Measurements from ENCODE around the gene KRT7. TPM values are rescaled to one million over a fixed set of nuclear protein-coding genes. Genes with fewer than 3 reads are reported as not detected.

KRT7 gene
- total and polyA plus RNA-seq, 4 donors: 0.37 to 9.9 (median 7.0) TPM

DNA sequence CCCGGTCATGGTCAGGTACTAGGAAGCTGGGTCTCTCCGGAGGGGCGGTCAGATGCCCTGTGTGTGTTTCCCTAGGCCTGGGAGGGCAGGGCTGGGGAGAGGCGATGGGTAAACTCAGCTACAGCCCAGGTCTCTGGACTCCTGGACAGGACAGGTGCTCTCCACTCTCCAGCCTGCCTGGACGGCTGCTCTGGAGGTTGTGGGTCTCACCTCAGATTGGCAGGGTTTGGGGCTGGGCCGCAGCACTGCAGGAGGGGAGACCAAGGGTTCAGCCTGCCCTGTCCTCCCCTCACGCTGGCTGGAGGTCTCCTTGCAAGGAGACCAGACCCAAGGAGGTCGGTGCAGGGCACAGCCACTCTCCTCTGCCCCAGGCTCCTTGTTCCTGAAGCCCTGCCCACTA, 49.1 kb upstream of the KRT7 start:
- Histone ChIP-seq H3K9ac (ENCODE audit: low read depth in 1 of 2, low read length in 2 of 2) (no peak overlapping the region), H3K36me3 (ENCODE audit: control insufficient read depth in 4 of 4, insufficient read depth in 3 of 4, low read depth in 1 of 4, low read length in 3 of 4) (no peaks in the 10 kb centered on the region), H3K27ac (ENCODE audit: low read depth in 1 of 2, low read length in 2 of 2) (no peak overlapping the region), H3K4me3 (ENCODE audit: low read depth in 1 of 3, low read length in 3 of 3) (no peak overlapping the region), H3K4me1 (ENCODE audit: control insufficient read depth in 4 of 4, insufficient read depth in 4 of 4, low read length in 3 of 4) (no peaks in the 10 kb centered on the region), H3K9me3 (ENCODE audit: control insufficient read depth in 4 of 4, low read length in 3 of 4) (no peaks in the 10 kb centered on the region), H3K27me3 (ENCODE audit: control insufficient read depth in 4 of 4, insufficient read depth in 4 of 4, low read length in 3 of 4) (no peaks in the 10 kb centered on the region)
- TF ChIP-seq, protein P1, sequence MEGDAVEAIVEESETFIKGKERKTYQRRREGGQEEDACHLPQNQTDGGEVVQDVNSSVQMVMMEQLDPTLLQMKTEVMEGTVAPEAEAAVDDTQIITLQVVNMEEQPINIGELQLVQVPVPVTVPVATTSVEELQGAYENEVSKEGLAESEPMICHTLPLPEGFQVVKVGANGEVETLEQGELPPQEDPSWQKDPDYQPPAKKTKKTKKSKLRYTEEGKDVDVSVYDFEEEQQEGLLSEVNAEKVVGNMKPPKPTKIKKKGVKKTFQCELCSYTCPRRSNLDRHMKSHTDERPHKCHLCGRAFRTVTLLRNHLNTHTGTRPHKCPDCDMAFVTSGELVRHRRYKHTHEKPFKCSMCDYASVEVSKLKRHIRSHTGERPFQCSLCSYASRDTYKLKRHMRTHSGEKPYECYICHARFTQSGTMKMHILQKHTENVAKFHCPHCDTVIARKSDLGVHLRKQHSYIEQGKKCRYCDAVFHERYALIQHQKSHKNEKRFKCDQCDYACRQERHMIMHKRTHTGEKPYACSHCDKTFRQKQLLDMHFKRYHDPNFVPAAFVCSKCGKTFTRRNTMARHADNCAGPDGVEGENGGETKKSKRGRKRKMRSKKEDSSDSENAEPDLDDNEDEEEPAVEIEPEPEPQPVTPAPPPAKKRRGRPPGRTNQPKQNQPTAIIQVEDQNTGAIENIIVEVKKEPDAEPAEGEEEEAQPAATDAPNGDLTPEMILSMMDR (IDR thresholded peaks at IDR 0.05; ENCODE audit: low read depth, low read length, missing input control): no peak
- TF ChIP-seq NR2F2 (IDR thresholded peaks at IDR 0.05): no peak
- TF ChIP-seq SP1 (IDR thresholded peaks at IDR 0.05): no peak
- 84% methylated on average over 8 of the region's 8 CpGs for WGBS
- DNase-seq (ENCODE audit: low spot score): no peak

DNA sequence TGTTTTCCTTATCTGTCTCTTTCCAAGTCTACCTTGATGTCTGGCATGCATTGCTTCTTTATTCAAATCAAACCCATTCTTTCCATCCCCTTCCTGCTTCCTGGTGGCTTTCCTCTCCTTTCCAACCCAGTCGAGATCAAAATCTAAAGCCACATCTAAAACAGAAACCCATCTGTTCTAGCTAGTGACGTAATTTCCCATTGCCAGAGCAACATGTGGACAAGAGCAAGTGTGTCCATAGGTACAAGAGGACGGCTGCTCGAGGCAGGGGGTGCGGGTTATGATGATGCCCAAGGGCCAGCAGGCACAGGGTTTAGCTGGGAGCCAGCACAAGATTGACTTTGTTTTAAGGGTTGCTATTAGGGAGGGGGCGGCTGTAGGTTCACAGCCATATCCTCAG, 48.2 kb upstream of the KRT7 start:
- Histone ChIP-seq H3K27me3 (ENCODE audit: control insufficient read depth in 4 of 4, insufficient read depth in 4 of 4, low read length in 3 of 4) (no peaks in the 10 kb centered on the region), H3K9ac (ENCODE audit: low read depth in 1 of 2, low read length in 2 of 2) (no peak overlapping the region), H3K4me3 (ENCODE audit: low read depth in 1 of 3, low read length in 3 of 3) (no peak overlapping the region), H3K9me3 (ENCODE audit: control insufficient read depth in 4 of 4, low read length in 3 of 4) (no peaks in the 10 kb centered on the region), H3K4me1 (ENCODE audit: control insufficient read depth in 4 of 4, insufficient read depth in 4 of 4, low read length in 3 of 4) (no peaks in the 10 kb centered on the region), H3K27ac (ENCODE audit: low read depth in 1 of 2, low read length in 2 of 2) (no peak overlapping the region), H3K36me3 (ENCODE audit: control insufficient read depth in 4 of 4, insufficient read depth in 3 of 4, low read depth in 1 of 4, low read length in 3 of 4) (no peaks in the 10 kb centered on the region)
- no peak for TF ChIP-seq EGR1 (IDR thresholded peaks at IDR 0.05; ENCODE audit: low read depth in 2 of 2)
- TF ChIP-seq YY1 (IDR thresholded peaks at IDR 0.05): no peak
- no peak for TF ChIP-seq RXRA (IDR thresholded peaks at IDR 0.05)
- TF ChIP-seq HNF4A (conservative IDR thresholded peaks at IDR 0.05): no peak
- no peak for TF ChIP-seq HNF4G (IDR thresholded peaks at IDR 0.05)
- TF ChIP-seq, protein P2, sequence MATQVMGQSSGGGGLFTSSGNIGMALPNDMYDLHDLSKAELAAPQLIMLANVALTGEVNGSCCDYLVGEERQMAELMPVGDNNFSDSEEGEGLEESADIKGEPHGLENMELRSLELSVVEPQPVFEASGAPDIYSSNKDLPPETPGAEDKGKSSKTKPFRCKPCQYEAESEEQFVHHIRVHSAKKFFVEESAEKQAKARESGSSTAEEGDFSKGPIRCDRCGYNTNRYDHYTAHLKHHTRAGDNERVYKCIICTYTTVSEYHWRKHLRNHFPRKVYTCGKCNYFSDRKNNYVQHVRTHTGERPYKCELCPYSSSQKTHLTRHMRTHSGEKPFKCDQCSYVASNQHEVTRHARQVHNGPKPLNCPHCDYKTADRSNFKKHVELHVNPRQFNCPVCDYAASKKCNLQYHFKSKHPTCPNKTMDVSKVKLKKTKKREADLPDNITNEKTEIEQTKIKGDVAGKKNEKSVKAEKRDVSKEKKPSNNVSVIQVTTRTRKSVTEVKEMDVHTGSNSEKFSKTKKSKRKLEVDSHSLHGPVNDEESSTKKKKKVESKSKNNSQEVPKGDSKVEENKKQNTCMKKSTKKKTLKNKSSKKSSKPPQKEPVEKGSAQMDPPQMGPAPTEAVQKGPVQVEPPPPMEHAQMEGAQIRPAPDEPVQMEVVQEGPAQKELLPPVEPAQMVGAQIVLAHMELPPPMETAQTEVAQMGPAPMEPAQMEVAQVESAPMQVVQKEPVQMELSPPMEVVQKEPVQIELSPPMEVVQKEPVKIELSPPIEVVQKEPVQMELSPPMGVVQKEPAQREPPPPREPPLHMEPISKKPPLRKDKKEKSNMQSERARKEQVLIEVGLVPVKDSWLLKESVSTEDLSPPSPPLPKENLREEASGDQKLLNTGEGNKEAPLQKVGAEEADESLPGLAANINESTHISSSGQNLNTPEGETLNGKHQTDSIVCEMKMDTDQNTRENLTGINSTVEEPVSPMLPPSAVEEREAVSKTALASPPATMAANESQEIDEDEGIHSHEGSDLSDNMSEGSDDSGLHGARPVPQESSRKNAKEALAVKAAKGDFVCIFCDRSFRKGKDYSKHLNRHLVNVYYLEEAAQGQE (IDR thresholded peaks at IDR 0.05): no peak
- no peak for DNase-seq (ENCODE audit: low spot score)
- 82% methylated on average over 6 of the region's 6 CpGs for WGBS

DNA sequence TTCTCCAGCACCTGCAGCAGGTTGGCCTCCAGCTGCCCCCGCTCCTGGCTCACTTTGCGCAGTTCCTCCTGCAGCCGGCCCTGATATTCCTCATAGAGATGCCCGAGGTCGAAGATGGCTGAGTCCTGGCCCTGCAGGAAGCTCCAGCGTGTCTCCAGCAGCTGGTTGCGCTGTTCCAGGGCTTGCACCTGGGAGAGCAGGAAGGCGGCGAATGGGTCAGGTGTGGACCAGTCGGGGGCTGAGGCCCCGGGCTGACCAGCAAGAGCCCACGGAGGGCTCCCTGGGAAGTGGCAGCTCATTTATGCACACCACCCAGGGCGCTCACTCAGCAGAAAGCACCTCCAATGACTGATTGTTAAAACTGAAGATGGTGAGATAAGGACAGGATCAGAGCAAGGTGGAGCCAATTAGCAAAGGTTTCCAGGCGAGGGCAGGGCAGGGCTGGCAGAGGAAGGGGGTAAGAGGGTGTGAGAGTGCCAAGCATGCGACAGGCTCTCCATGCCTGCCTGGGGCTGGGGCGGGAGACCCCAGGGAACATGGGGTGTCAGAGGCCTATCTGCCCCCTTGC, 47.6 kb upstream of the KRT7 start:
- H3K9me3 ChIP-seq (ENCODE audit: control insufficient read depth in 4 of 4, low read length in 3 of 4): no peaks in the 10 kb centered on the region
- H3K4me1 ChIP-seq (ENCODE audit: control insufficient read depth in 4 of 4, insufficient read depth in 4 of 4, low read length in 3 of 4): no peaks in the 10 kb centered on the region
- WGBS: 84% methylated on average over 16 of the region's 16 CpGs
- DNase-seq (ENCODE audit: low spot score): no peak
- no peak overlapping the region for H3K9ac ChIP-seq (ENCODE audit: low read depth in 1 of 2, low read length in 2 of 2)
- no peaks in the 10 kb centered on the region for H3K27me3 ChIP-seq (ENCODE audit: control insufficient read depth in 4 of 4, insufficient read depth in 4 of 4, low read length in 3 of 4)
- no peak overlapping the region for H3K27ac ChIP-seq (ENCODE audit: low read depth in 1 of 2, low read length in 2 of 2)
- no peak overlapping the region for H3K4me3 ChIP-seq (ENCODE audit: low read depth in 1 of 3, low read length in 3 of 3)
- H3K36me3 ChIP-seq (ENCODE audit: control insufficient read depth in 4 of 4, insufficient read depth in 3 of 4, low read depth in 1 of 4, low read length in 3 of 4): no peaks in the 10 kb centered on the region
- no peak for TF ChIP-seq RXRA (IDR thresholded peaks at IDR 0.05)
- no peak for TF ChIP-seq FOXA2 (IDR thresholded peaks at IDR 0.05)
- no peak for TF ChIP-seq TAF1 (conservative IDR thresholded peaks at IDR 0.05)
- no peak for TF ChIP-seq HNF4G (IDR thresholded peaks at IDR 0.05)
- TF ChIP-seq, protein P3, sequence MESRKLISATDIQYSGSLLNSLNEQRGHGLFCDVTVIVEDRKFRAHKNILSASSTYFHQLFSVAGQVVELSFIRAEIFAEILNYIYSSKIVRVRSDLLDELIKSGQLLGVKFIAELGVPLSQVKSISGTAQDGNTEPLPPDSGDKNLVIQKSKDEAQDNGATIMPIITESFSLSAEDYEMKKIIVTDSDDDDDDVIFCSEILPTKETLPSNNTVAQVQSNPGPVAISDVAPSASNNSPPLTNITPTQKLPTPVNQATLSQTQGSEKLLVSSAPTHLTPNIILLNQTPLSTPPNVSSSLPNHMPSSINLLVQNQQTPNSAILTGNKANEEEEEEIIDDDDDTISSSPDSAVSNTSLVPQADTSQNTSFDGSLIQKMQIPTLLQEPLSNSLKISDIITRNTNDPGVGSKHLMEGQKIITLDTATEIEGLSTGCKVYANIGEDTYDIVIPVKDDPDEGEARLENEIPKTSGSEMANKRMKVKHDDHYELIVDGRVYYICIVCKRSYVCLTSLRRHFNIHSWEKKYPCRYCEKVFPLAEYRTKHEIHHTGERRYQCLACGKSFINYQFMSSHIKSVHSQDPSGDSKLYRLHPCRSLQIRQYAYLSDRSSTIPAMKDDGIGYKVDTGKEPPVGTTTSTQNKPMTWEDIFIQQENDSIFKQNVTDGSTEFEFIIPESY (IDR thresholded peaks at IDR 0.05): no peak
- TF ChIP-seq MAX (IDR thresholded peaks at IDR 0.05): no peak
- no peak for TF ChIP-seq FOXA1 (IDR thresholded peaks at IDR 0.05)
- TF ChIP-seq HNF4A (conservative IDR thresholded peaks at IDR 0.05): no peak
- TF ChIP-seq ATF3 (IDR thresholded peaks at IDR 0.05): no peak
- TF ChIP-seq, protein P1 (IDR thresholded peaks at IDR 0.05; ENCODE audit: low read depth, low read length, missing input control): no peak
- no peak for TF ChIP-seq NR2F2 (IDR thresholded peaks at IDR 0.05)
- TF ChIP-seq JUND (IDR thresholded peaks at IDR 0.05): no peak
- no peak for TF ChIP-seq SP1 (IDR thresholded peaks at IDR 0.05)
- TF ChIP-seq YY1 (IDR thresholded peaks at IDR 0.05): no peak

Data from liver (tissue), 9 donors.